ENCODE data around the gene PADI1.

DNA sequence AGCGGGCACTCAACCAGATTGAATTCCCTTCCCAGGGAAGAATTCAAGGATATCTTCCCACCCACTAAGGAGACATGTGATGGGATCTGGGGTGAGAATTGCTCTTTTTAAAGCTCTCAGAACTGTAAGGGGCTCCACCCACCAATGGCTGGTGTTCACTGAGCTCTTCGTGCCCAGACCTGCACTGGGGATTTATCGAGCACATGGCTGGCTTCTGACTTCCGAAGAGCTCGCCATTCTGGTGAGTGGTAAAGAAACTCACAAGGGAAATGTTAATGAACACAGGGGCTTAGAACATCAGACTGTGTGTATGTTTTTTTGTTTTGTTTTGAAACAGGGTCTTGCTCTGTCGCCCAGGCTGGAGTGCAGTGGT lies 53.8 kb downstream of the PADI1 start:
- TF ChIP-seq CTCF (IDR thresholded peaks at IDR 0.05), result no peak
- TF ChIP-seq POLR2A (IDR thresholded peaks at IDR 0.05), result no peak
